HG03064 (cell line): ENCODE results near the gene OR1D2.
"Not testable (repeated sequence)": the region's sequence is repeated elsewhere in the genome, so short reads cannot be mapped to it uniquely, and the experiment has no call there.

Experiments used
- ATAC-seq: cut with Tn5 transposase; IDR thresholded peaks from one replicate; pipeline ENCODE4 v1.9.1; 2021; ENCODE audit warnings: low read depth; ENCODE audit not compliant: unreplicated experiment

The OR1D2 gene, protein sequence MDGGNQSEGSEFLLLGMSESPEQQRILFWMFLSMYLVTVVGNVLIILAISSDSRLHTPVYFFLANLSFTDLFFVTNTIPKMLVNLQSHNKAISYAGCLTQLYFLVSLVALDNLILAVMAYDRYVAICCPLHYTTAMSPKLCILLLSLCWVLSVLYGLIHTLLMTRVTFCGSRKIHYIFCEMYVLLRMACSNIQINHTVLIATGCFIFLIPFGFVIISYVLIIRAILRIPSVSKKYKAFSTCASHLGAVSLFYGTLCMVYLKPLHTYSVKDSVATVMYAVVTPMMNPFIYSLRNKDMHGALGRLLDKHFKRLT

DNA sequence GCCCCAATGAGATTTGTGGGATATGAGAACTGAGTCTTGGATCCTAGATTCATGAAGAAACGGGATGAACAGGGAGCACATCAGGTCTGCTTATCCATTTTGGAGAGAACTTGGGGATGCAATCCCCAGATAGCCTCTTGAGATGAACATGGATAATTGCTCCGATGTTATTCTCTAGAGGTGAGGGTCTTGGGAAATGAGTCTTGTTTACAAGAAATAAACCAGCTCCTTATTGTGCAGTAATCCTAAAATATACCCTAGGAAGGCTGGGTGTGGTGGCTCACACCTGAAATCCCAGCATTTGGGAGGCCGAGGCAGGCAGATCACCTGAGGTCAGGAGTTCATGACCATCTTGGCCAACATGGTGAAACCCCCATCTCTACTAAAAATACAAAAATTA lies at the start of gene OR1D2:
TSS of gene OR1D2 (minus strand) at position 101 of the 400 bp plus-strand sequence. CDS start 11,426 bp downstream, outside the sequence.
- no peak for ATAC-seq

DNA sequence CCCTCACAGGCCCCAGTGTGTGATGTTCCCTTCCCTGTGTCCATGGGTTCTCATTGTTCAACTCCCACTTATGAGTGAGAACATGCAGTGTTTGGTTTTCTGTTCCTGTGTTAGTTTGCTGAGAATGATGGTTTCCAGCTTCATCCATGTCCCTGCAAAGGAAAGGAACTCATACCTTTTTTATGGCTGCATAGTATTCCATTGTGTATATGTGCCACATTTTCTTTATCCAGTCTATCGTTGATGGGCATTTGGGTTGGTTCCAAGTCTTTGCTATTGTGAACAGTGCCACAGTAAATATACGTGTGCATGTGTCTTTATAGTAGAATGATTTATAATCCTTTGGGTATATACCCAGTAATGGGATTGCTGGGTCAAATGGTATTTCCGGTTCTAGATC lies 33.3 kb upstream of the OR1D2 start:
- not testable (repeated sequence) for ATAC-seq

DNA sequence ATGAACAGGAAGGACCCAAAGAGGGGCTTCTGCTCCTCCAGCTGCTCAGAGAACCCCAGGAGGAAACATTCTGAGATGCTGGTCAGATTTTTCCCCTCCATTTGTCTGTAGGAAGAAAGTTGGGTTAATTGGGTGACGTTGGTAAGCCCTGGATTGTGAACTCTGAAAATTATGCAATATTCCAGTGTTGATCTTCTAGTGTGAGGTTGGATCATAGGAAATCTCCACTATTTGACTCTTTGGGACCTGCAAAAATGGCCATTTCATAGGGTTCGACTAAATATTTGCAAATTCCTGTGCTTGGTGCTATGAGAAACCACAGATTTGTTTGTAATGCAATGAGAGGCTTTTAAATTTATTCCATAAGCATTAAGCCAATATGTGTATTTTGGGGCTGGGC lies 23.2 kb upstream of the OR1D2 start, which contains the start of gene OR1G1:
TSS of gene OR1G1 (minus strand) at position 101 of the 400 bp plus-strand sequence. CDS start at position 101, 0 bp downstream.
- no peak for ATAC-seq

DNA sequence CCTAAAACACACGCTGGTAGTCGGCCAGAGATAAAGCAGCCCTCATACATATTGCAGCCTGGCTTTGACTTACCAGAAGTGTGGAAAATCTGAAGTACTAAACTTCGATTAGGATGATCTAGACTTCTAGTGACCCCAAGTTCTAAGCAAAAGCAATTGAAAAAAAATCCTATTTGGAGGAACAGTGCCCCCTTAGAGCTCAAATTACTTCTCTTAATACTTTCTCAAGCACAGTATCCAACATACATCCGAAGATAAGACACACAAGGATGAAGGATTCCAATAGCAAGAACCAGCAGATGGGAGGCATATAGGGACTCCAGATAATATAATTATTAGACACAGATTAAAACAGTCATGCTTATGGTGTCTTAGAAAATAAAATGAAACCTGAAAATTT lies 30.4 kb downstream of the OR1D2 start:
- ATAC-seq = not testable (repeated sequence)

DNA sequence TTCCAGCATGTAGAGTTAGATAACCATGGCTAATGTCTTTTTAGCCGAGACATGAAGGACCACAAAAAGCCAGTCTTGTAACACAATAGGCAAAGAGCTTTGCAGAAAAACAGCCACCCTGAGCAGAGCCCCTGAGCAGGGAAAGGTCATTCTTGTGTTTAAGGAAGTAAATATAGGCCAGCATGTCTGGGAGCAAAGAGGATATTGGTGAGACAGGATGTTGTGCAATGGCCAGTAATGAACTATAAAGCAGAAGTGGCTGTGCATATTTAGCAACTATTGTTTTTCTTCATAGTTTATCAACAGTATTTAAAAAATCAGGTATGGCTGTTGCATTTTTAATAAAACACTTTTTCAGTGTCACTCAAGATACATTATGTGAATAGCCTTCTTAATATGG lies 39.0 kb downstream of the OR1D2 start:
- ATAC-seq = not testable (repeated sequence)

DNA sequence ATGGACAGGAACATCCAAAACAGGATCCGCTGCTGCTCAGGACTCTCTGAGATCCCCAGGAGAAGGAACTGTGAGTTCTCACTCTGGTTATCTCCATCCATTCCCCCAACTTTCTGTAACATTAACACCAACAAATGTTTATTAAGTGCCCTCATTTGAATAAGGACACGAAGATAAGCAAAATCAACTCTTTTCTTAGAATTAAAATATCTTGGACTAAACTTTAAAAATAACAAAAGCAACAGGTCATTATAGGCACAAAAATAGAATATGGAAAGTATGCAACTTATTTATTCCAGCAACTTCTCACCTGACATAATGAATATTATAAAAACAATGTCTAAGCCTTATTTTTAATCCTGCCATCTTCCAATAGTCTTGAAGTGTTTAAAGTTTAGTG lies 40.7 kb downstream of the OR1D2 start, which contains the start of gene OR1D5:
TSS of gene OR1D5 (minus strand) at position 101 of the 400 bp plus-strand sequence. CDS start at position 101, 0 bp downstream.
- ATAC-seq = not testable (repeated sequence)

DNA sequence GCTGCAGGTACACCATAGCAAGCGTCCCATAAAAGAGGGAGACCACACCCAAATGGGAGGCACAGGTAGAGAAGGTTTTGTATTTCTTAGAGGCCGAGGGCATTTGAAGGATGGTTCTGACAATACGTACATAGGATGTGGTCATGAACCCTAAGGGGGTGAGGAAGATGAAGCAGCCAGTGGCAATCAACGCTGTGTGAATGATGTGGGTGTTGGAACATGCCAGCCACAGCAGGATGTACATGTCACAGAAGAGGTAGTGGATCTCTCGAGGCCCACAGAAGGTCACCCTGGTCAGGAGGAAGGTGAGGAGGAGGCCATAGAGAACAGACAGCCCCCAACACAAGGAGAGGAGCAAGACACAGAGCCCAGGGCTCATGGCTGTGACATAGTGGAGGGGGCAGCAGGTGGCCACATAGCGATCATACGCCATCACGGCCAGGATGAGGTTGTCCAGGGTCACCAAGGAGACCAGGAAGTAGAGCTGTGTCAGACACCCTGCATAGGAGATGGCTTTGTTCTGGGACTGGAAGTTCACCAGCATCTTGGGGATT lies 41.3 kb downstream of the OR1D2 start:
- ATAC-seq = not testable (repeated sequence)

DNA sequence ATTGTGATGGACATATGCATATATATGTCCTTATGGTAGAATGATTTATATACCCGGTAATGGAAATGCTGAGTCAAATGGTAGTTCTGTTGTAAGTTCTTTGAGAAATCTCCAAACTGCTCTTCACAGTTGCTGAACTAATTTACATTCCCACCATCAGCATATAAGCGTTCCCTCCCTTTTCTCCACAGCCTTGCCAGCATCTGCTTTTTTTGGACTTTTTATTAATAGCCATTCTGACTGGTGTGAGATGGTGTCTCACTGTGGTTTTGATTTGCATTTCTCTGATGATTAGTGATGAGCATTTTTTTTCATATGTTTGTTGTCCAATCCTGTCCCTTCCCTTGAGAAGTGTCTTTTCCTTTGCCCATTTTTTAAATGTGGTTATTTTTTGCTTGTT lies 49.4 kb downstream of the OR1D2 start:
- not testable (repeated sequence) for ATAC-seq

DNA sequence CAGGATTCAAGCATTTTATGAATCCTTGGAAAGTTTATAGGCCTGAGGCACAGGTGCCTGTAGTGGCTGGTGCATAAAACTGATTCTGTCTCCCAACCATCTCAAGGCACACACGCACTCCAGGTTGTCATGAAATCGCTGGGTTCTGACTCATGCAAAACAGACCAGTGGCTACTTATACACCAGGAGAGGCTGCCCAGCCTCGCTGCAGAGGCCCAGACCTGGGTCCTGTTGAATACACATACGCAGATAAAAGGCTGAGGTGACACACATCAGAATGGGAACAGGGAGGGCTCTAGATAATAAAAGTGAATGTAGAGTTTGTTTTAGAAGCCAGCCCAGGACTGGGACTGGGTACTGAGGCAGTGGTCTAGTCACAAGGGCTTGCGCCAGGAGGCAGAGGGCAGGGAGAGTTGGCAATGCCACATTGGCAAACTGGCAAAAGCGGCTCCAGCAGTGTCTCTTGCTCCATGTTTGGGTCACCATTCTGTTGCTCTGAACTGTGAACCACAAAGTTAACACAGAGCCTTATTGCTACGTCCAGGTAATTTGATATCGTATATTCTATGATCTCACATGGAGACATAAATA lies 54.4 kb downstream of the OR1D2 start:
- ATAC-seq = no peak

DNA sequence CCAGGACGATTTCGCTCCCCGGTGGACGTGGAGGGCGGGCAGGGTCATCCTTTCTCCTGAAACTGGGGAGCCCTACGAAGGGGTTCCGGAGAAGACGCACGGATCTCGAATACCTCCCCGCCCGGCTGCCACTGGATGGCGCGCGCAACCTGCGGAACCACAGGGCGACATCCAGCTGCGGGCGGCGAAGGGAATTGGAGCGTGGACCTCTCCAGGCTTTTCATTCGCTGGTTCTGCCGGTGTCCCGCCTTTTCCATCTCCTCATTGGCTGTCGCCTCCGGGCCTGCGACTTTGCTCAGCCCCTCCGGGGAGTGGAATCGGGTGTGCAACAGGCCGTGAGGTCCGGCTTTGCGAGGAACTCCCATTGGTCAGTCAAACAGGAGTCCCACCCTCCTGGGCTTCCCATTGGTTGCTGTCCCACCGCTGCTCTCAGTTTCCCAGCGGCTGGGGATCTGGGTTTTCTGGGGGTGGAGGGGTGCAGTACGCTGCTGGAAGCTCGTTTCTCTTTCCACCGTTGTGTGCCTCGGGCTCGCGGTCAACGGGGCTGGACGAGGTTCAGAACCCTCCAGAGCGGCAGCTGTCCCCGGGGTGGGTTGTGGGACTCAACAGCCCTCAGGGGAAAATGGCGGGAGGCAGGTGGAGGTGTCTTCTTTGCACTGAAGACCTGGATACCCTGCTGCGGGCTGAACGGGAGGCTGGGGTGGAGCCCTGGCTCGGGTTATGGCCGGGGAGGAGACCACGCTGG lies 55.3 kb downstream of the OR1D2 start:
- peak; percentile 82 for ATAC-seq

DNA sequence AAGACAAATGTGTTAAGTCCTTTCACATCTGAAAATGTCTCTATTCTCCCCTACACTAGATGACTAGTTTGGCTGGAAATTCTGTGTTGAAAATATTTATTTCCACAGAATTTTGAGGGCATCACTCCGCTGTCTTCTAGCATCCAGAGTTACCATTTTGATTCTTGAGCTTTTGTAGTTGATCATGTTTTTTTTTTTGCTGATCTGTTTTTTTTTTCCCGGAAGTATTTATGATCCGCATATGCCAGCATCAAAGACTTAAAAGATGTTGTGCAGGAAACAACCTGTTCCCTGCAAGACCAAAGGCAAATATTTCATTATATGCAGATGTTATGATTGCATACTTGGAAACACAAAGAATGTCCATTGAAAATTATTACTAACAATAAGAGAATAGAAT lies 57.5 kb downstream of the OR1D2 start:
- no peak for ATAC-seq

DNA sequence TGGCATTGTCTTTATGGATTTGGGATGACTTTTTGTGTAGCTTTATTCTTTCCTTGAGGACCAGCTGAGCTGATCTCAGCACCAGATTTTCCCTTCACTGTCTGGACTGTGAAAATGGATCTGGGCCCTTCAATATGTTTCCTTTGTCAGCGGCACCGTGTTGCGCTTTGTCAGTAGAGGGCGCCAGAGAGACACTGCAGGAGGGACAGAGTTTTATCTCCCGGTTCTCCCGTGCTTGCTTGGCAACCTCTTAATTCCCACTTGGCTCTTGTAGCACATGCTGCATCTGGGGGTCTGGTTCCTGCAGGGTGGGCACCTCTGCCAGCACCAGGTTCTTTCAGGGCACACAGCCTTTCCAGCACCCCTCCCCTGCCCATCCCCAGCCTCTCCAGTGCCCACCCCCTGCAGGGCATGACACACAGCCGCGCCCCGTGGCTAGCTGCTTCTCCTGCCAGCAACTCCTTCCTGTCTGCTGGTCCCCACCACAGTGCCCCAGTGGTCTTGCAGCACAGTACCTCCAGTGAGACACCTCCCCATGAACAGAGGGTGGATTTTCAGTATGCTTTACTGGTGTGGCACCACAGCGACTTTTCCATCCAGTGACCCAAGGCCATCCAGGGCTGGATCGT lies 60.4 kb downstream of the OR1D2 start:
- ATAC-seq = no peak

DNA sequence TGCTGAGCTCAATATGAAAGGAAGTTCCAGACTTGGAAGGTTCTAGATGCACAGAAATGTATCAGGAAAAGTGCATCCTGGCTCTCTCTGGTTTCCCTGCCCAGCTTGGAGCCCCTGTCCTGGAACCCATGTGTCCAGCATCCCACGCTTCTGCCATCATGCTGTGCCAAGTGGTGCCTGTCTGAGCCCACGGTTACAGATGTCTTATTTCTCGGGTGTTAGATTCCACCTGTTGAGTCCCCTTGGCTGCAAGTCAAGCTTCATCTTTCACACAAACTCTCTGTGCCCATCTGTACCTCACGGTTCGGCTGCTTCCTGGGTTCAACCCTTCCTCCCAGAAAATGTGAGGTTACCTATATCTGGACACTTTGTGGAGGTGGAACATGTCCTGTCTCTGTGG lies 63.3 kb downstream of the OR1D2 start:
- no peak for ATAC-seq

DNA sequence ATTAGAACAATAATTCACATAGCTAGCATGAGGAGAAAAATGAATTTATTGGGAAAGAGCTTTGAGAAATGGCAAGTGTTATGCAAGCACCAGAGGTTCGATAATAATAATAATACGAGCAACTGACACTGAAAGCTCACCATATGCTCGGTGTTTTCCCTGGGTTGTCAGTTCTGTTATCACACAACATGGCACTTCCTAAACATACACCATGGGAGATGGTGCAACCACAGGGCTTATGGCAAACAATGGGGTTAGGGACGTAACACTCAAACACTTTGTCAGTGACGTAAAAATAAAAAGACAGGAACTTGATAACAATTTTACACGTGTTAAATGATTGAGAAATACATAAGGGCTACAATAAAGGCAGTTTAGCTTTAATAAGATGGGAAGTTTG lies 64.5 kb downstream of the OR1D2 start:
- ATAC-seq = no peak

DNA sequence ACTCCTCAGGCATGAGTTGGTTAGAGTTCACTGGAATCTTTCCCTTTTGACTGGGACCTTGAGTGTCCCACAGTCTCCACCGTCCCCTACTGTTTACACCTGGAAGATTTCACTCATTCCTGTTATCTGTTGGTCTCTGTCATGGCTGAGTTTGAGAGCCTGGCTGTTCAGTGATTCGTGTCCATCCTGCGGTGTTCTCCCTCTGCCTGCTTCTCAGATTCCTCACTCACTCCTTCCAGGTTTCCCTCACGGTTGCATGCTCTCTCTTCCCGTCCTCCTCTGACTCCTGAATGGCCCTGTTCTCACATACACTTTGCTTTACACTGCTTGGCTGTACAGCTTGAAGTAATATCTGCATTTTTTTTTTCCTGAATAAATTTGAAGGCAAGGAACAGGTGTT lies 65.3 kb downstream of the OR1D2 start:
- no peak for ATAC-seq
